HS-27A (cell line): Measurements from ENCODE around the gene TBC1D2B.
A peak's percentile ranks its signal among the peaks of the same experiment; 100 is the strongest.

Source experiments
- DNase-seq: peaks from one replicate; pipeline ENCODE4 v3.0.0-alpha.2; 2012; ENCODE audit warnings: low read depth, missing footprints

Gene TBC1D2B

DNA sequence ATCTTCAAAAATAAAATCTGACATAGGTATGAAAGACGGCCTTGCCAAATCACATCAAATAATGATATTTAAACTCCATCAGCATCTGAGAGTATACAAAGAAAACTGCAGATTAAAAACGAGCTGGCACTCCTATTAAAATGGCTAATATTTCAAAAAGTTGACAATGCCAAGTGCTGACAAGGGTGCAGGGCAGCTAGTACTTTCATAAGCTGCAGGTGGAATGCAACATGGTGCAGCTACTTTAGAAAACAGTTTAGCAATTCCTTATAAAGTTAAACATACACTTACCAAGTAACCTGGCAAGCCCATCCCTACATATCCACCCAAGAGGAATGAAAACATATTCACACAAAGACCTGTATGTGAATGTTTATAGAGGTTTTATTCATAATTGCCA, 23.0 kb downstream of the TBC1D2B start:
- no peak for DNase-seq

DNA sequence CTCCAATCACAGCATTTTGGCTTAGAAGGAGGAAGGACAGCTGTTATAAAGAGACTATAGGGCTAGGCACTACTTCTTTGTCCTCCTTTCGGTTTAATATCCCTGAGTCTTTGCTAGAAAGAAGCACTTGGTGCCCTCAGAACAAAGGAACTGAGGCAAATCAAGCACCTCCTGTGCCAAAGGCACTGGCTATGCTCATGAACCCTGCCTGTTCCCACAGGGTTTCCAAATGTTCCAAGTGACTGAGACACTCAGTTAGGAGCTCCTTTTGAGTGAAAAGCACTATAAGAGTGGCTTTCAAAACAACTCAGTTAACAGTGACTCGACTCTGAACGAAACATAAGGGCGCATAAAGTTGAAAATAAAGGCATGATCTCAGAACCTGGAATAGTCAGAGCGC, 25.0 kb downstream of the TBC1D2B start:
- no peak for DNase-seq

DNA sequence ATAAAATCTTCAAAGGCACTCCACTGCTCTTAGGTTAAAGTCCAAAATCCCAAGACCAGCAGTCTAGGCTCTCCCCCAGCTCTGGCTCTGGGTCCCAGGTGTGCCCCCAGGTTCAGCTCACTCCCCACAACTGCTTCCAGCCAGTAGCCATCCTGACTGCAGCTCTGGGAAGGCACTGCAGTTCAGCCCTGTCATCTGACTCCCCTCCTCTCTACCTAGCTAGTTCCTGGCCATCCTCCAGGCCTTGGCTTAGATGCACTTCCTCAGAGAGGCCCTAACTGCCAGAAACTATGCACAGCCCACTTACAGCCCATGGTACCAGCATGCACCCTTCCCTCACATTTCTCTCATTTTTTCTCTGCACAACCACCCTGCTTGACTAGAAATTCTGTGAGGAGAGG, 25.5 kb downstream of the TBC1D2B start:
- DNase-seq, result no peak

DNA sequence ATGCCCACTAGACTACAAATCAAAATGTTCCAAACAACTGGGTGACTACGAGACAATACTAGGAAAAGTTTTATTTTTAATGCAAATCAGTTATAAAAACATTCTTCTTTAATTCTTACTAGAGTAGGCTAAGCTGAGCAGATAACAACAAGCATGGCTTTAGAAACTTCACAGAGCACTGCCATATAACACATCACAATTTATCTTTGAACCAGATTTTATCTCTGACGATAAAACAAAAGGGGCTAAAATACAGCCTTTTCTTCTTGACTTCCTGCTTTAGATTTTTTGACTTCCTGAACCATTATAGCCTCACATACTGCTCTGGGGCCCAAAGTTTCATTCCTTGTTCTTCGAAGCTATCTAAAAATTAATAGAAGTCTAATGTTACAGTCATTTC, 25.9 kb downstream of the TBC1D2B start:
- no peak for DNase-seq

DNA sequence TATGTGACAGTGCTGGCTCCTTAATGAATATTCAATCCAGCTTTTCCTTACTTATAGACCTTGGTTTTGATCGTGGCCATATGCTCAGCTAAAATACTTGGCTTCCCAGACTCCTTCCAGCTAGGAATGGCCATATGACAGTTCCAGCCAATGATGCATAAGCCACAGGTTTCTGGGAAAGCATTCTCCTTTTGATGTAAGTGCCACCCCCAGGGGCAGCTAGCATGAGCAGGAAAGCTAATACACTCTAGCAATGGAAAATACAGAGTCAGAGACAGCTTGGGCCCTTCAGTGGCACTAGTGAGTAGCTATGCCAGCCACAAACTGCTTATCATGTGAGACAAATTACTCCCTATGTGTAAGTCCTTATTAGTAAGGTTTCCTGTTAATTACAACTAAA, 26.7 kb downstream of the TBC1D2B start:
- no peak for DNase-seq

DNA sequence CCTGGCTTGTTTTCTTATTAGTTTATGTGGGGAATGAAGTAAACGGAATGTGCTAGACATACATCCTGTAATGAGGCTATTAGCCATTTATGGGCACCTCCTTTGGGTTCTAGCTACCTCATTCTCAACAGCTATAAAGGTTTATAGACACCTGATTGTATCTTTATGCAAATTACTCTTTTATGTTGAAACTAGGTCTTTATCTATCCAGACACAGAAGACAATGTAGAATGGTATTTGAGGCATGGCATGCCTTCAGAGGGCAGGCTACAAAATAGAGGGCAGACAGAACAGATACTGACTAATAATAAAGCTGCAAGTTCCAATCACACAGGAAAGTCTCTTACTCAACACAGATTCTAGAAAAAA, 27.1 kb downstream of the TBC1D2B start:
- no peak for DNase-seq

DNA sequence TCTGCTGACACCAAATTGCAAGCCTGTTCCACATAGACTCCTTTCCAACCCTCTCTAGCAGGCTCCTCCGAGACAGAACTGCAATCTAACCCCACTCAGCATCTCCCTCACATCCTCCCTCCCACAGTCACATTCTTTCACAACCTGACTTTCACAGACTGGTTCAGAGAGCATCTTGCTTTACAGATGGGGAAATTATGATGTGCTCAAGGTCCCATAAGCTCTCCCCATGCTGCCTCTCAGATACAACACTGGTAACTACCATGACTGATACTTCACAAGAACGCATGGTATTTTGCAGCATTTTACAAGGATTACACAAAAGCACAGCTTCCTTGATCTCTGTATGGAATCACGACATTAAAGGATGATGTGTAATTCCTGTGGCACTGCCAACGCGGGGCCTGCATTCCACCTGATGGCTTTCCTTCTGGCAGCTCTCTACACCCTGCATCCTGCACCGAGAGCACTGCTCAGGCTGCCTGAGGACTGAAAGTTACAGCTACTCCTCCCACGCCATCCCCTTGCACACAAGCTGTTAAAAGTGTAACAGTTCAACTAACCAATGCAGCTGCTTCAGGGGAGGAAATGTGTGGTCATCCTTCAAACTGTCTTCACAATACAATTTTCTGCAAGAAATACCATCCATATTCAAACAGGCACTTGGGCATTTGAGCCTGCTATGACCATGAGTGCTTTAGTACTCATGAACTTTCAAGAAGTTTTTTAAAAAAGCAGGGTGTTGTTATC, 27.6 kb downstream of the TBC1D2B start:
- peak; percentile 95 for DNase-seq

DNA sequence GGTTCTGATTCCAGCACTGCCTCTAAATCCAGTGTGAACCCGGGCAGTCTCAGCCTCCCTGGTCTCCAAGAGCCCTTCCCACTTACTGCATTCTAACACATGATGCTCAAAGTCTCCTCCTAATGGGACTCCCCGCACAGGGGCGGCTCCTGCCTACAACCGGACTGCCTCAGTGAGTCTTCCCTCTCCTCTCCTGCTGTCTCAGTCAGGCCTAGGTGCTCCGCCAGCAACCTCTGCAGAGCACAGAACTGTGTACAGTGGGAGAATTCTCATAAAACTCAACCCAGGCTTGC, 28.9 kb downstream of the TBC1D2B start:
- no peak for DNase-seq

DNA sequence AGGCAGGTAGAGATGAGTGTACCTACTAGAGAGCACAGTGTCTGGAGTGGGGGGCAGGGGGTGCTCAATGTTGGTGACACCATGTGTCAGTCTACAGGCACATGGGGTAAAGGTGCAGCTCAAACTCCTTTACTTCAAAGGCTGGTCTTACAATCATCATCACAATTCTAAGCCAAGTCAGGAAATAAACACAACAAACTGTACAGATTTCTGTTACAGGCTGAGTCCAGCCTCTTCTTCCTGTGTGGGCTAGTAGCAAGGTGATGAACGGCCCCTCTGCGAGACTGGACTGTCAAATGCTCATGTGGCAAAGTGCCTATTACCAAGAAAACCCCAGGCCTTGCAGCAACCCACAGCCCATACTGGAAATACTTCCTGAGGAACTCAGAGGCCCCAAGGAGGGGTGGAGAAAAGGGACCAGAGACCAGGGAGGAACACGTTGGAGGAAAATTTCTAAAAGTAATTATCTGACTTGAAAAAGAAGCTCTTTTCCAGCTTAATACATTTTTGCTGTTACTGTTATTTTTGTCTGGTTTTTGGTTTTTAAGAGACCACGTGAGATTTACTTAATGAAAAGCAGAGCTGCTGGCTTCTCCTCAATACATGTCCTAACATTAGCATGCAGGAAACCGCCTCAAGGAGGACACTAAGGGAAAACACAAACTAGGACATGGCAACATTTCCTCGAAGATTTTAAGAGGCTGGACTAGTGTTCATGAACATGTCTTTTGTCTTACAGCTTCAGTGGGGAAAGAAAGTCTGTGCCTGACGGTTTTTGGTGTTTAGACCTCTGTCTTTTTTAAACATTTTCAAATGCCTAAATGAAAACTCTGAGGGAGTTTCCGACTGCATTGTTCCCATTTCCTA, 29.5 kb downstream of the TBC1D2B start:
- DNase-seq, result no peak

DNA sequence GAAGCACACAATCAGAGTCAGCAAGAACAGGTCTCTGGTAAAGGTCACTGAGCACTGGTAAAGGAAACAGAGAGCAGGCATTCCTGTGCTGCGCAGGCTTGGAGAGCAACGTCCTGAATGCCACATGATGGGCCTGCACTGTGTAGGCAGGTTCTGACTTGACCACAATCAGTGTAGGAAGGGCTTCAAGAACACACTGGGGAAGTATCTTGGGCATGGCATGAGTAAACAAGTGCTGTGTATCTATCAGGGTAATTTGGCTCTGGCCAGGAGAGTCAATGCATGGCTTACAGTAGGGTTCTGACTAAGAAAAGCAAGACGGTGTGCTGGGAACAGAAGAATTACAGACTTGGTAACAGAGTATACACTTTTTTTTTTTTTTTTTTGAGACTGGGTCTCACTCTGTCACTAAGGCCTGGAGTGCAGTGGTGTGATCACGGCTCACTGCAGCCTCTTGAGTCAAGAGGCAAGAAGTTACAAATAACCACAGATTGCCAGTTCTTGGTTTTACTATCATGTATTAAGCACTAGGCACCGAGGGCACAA, 30.6 kb downstream of the TBC1D2B start:
- DNase-seq, result no peak

DNA sequence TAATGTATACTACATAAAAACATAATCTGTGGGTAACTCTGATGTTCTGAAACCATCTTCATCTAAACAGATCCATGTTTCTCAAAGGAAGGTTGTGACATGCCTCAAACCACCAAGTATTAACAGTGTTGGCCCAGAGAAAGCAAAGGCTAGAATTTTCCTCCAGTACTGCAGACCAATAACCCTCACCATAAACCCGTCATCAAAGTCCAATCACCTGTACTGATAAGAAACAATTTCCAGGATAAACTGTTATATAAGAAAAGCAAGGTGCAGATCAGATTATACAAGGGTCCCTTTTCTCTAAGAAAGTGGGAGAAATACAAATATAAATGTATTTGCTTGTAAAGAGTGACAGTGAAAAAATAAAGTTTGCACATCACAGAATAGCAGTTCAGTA, 32.3 kb downstream of the TBC1D2B start:
- DNase-seq, result no peak

DNA sequence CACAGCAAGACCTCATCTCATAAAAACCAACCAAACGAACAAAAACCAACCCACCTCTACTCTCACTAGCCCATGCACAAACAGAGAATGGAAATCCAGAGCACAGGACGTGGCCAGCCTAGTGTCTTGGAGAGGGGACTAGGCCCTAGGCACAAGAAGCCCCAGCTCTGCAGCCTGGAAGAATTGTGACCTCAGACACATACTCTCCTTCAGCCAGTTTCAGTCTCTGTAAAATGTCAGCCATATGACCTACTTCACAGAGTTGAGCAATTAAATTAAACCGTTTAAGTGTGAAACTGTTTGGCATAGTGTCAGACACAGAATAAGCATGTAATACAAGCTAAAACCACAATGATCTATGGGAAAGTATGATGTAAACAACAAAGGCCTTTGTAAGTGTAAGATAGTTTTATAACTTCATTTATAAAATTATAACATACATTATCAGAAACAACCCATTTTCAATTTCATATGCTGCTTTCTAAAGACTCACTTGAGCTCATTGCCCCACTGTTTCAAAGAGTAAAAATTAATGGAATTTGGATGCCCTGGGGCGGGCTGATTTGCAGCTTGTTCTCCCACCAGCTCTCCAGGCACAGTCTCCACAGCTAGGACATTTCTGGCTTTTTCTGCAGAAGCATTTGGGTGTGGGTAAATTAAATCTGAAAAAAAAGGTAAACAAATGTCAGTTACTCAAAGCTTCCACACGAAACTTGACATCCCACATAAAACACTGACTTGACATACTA, 32.9 kb downstream of the TBC1D2B start:
- no peak for DNase-seq

DNA sequence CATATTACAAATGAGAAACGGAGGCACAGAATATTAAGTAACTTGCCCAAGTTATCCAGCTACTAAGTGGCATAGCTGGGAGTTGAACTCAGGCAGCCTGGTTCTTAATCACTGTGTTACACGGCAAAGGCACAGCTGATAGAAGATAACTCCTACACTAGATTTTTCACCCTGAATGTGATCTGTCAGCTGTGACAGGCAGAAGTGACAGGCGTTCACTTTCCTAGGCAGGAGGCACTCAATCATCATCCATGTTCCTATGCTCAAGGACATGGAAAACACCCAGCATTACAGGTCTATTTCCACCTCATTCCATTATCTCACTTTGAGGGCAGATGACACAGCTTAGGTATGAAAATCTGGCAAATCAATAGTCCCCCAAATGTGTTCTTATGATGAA, 35.6 kb downstream of the TBC1D2B start:
- no peak for DNase-seq

DNA sequence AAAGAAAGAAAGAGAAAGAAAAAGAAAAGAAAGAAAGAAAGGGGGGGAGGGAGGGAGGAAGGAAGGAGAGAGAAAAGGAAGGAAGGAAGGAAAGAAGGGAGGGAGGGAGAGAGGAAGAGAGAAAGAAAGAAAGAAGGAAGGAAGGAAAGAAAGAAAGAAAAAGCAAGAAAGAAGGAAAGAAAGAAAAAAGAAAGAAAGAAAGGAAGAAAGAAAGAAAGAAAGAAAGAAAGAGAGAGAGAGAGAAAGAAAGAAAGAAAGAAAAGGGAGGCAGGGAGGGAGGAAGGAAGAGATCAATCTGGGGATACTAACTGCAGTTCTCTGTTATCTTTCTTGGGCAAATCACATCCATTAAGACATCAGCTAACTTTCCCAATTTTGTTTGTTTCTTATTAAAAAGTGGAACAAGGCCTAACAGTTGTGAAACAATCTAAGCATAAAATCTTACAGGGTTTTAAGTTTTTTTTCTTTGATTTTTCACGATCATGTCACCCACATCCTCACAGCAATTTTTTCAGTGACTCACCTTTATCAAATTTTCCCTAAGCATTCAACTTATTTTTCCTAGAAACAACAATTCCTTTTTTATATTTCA, 36.8 kb downstream of the TBC1D2B start:
- no peak for DNase-seq

DNA sequence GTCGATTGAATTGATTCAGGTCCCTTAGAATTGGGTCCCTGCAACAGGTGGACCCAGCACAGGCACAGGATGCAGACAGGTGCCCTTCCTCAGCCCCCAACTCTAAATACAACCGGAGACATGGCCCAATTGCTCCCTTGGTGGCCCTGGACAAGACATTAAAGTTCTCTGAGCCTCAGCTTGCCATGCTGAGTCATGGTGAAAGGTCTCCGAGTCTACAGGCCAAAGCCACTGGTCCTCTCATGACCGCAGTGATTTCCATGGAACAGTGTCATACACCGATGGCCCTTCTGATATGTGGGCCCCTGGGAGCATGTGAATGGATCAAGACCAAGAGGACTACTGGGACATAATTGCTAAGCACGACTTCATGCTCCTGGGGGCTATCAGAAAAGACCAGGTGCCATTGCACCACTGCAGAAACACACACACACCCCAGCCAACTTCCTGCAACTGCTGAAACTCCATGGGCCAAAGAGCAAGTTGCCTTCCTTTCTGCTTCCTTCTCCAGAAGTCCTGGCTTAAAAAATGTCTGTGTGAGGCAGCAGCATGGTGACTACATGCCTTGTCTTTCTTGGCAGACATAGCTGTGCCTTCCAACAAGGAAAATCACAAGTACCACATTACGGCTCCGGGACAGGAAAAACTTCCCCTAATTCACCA, 38.8 kb downstream of the TBC1D2B start:
- no peak for DNase-seq

DNA sequence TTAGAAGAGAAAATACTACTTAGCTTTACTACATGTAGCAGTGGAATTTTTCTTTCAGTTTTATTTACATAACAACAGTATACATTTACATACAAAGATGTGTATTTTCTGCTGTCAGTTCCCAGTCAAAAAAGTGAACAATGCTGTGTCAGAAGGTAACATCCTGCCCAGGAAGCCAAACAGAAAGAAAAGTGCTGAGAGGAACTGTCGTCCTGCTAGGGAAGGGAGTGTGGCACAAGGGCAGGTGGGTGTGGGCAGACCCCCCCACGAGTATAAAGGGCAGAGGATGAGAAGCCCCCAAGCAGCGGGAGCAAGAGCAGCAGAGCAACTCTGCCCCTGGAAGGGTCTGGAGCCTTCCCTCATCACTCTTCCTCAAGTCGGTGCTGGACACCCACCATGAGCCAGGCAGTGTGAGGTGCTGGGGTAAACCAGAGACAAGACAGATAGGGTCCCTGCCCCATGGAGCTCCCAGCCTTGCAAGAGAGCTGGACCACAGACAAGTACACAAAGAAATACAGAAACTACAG, 39.7 kb downstream of the TBC1D2B start:
- DNase-seq, result no peak

DNA sequence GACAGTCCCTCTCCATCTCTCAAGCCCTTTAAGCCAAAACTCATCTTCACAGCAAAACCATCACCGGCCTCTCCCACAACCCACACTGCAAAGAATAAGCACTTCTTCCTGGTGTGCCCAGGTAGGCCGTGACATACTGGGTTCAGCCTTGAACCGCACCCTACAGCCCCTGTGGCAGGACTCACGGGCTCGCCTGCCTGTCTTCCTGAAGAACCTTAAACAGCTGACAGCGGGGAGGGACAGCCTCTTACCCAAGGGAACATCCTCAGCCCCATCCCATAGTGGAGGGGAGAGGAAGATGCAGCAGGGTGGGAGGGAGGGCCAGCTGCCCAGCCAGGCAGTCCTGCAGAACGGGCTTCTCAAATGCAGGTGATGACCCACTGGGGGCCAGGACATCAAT, 40.2 kb downstream of the TBC1D2B start:
- DNase-seq, result no peak

DNA sequence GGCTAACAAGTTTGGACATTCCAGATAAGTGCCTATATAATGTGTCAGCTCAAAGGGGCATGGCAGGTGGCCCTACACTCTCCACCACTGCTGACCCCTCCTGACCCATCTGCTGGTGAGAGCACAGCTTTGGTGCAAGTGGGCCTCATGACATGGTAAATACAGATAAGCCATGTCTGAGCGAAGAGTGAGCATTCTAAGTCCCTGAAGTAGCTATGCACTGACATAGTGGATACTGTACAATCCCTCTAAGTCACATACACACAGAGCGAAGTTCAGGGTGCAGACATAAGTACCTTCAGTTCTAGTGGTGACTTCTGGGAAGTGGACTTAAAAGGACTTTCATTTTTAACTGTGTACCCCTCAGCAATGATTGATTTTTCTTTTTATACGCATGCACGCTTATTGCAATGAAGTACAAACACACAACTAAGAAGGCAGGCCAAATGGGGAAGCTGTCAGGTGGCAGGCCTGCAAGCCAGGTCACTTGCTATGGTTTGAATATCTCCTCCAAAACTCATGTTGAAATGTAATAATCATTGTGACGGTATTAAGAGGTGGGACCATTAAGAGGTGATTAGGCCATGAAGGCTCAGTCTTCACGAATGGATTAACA, 41.5 kb downstream of the TBC1D2B start:
- no peak for DNase-seq

DNA sequence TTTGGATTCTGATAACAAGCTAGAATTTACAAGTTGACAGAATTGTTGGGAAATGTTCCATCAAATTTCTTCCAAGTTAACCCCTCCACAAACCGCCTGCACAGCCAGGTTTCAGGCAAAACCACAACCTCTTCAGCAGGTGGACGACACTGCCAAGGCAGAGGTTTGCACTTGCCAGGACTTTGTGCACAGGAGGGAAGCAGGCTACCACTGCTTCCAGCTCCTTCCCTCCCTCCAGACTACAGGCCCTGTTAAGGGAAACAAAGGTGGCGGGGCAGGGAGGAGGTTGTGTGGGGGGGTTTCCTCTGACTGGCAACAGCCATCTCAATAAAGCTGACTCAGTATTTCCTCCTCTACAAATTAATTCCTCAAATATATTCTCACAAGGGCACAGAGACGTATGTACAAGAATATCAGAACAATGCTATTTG, 42.2 kb downstream of the TBC1D2B start:
- no peak for DNase-seq

DNA sequence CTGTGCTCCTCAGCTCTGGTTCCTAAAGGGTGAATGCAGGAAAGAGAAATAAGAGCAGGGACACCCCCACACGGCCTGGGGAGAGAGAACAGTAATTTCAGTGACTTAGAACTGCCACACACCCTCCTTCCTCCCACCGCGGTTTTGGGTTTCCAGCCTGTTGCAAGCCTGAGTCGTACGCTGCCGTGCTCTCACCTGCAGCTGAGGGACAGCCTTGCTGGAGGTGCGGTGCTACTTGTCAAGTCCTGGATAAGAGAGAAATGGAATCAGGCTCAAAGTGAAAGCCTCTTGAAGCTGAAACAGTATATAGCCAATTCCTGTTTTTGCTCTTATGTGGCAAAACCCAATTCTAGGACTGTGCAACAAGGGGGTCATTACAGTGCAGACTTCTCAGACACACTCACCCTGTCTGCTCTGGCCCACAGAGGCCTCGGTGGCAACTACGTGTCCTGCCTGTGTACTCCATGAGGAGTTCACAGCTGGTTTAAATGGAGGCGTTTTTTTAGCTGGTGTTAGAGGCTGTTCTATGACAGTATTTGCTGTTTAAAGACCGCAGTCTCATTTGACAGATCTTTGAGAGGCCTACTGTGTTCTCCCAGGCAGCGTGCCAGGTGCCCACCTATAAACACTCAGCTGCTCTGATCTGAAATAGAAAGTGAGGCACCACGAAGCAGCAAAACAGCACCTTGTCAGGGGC, 42.9 kb downstream of the TBC1D2B start:
- DNase-seq, result no peak
